HG03565 (cell line): Measurements from ENCODE around the gene KIAA0825.
"Not testable (repeated sequence)": the region's sequence is repeated elsewhere in the genome, so short reads cannot be mapped to it uniquely, and the experiment has no call there.

ENCODE experiments used
- ATAC-seq: cut with Tn5 transposase; IDR thresholded peaks from one replicate; pipeline ENCODE4 v1.9.1; 2021; ENCODE audit warnings: mild to moderate bottlenecking, moderate library complexity; ENCODE audit not compliant: unreplicated experiment

The KIAA0825 gene

DNA sequence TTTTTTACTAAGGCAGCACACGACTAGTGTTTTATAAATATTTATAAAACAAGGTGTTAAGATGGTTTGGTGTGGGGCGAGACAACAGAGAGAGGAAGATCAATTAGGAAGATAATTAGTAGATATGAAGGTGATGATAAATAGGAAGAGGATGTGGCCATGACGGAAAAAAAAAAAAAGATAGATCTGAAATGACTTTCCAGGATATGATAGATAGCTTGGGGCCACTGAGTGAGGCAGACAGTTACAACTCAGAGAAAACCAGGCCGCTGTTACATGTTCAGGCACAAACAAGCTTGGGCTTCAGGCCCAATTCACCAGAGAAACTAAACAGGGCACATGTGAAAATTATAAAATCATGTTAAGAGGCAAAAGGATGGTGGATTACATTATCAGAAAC lies 43.2 kb downstream of the KIAA0825 start:
- no peak for ATAC-seq

DNA sequence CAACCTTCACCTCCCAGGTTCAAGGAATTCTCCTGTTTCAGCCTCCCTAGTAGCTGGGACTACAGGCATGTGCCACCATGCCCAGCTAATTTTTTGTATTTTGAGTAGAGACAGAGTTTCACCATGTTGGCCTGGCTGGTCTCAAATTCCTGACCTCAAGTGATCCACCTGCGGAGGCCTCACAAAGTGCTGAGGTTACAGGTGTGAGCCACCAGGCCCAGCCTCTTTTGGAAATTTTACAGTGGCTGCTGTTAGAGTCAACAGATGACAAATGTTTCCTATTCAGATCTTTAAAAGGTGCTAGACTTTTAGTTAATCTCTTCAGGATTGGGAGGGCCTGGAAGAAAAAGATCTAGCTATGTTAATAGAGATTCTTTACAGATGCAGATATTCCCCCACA lies 45.1 kb downstream of the KIAA0825 start:
- ATAC-seq, result not testable (repeated sequence)

DNA sequence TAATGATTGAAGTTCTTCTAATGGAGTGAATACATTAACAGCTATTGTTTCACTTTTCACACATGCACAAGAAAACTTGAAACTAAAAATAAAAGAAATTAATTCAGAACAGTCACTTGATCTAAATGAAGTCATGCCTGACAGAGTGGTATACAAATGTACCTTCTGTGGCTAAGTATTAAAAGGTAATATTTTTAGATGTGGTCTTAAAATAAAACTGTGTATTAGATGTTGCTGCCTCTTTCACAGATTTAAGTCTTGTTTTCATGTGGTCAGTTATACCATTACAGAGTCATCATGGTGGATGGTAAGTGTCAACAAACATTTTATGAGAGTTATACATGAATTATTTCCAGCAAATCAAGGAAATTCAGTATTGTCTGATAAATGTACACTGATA lies 47.0 kb downstream of the KIAA0825 start:
- ATAC-seq, result no peak

DNA sequence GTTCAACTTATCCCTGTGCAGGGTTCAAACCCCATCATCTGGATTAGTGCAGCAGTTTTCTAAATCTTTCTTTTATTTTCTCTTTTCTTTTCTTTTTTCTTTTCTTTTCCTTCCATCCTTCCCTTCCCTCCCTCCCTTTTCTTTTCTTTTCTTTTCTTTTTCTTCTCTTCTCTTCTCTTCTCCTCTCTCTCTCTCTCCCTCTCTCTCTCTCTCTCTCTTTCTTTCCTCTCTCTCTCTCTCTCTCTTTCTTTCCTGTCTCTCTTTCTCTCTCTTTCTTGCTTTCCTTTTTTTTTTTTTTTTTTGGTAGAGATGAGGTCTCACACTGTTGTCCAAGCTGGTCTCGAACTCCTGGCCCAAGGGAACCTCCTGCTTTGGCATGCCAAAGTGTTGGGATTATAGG lies 53.6 kb downstream of the KIAA0825 start:
- no peak for ATAC-seq

DNA sequence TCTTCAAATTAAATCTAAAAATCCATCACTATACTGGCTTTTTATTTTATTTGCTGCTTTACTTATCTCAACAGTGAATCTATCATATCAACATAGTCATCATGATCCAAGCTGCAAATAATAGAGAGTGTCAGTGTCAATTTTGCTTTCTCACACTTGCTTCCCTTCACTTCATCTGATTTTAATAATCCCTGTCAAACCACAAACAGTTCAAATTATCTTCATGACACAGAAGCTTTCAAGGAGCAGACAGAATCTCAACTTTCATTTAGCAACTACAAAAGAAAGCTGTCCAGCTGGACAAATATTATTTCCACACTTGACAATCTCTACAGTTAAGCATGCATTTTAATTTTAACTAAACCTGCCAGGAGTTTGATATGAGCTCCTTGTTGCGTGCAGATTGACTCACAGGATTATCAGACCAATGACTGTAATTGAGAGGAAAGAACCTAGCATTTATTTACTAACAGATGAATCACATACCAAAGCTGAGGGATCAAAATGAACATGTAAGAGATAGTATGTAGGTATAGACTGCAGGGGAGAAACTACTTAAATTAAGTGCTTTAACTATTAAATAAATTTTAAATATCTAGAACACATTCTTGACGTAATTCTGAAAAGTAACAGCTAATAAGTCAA lies 56.0 kb downstream of the KIAA0825 start:
- no peak for ATAC-seq

DNA sequence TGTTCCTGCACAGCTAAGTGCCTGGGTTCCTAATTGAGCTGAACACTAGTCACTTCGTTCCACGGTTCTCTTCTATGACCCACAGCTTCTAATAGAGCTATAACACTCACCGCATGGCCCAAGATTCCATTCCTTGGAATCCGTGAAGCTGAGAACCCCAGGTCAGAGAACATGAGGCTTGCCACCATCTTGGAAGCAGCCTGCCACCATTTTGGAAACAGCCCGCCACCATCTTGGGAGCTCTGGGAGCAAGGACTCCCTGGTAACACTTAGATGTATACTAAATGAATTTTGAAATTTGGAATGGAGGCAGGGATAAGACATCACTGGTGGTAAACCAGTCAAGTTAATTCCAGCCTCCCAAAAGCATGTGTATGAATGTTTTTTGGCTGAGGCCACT lies 60.4 kb downstream of the KIAA0825 start:
- ATAC-seq, result no peak

DNA sequence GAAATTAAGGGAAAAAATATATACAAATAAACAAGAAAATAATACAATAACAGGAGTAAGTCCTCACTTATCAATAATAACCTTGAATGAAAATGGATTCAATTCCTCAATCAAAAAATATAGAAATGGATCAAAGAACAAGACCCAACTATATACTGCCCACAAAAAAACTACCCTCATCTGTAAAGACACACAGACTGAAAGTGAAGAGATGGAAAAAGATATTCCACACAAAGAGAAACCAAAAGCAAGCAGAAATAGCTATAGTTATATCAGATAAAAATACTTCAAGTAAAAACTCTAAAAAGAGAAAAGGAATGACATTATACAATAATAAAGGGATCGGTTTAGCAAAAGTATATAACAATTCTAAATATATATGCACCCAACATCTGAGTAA lies 66.5 kb downstream of the KIAA0825 start:
- ATAC-seq, result peak; percentile 56

DNA sequence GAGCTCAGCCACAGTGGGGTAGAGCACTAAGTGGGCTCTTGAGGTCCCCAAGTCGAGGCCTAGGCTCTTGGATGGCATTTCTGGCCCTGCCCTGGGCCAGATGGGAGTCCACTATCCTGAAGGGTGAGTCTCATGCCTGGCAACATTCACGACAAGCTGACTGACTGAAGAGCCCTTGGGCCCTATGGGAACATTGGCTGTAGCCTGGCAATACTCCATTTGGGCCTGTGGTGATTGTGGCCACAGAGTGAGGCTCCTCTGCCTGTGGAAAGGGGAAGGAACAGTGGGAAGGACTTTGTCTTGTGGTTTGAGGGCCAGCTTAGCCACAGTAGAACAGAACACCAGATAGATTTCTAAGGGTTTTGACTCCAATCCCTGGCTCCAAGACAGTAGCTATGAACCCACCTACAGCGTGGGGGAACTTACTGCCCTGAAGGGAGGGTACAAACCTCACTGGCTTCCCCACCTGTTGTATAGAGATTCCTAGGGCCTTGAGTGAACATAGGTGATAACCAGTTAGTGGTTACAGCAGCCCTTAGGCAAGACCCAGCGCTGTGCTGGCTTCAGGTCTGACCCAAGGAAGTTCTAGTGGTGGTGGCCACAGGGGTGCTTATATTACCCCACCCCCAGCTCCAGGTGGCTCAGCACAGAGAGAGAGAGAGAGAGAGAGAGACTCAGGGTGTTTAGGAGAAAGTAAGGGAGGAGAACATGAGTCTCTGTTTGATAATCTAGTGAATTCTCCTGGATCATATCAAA lies 72.4 kb downstream of the KIAA0825 start:
- no peak for ATAC-seq

DNA sequence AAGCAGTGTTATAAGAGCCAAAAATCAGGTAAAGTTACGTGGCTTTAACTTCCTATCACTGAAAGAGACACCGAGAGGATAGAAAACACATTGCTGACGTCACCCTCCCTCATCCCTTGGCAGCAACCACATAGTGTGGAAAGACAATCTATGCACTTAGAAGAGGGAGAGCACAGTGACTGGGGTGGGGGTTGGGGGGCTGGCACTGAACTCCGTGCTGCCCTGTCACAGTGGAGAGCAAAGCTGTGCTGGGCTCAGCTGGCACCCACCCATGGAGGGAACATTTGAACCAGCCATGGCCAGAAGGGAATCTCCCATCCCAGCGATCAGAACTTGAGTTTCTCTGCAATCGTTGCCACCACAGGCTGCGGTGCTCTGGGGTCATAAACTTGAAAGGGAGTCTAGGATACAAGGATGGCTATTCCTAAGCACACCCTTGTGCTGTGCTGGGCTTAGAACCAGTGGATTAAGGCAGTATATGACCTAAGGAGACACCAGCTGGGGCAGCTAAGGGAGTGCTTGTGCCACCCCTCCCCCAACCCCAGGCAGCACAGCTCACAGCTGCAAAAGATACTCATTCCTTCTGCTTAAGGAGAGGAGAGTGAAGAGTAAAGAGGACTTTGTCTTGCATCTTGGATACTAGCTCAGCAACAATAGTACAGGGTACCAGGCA lies 73.4 kb downstream of the KIAA0825 start:
- no peak for ATAC-seq

DNA sequence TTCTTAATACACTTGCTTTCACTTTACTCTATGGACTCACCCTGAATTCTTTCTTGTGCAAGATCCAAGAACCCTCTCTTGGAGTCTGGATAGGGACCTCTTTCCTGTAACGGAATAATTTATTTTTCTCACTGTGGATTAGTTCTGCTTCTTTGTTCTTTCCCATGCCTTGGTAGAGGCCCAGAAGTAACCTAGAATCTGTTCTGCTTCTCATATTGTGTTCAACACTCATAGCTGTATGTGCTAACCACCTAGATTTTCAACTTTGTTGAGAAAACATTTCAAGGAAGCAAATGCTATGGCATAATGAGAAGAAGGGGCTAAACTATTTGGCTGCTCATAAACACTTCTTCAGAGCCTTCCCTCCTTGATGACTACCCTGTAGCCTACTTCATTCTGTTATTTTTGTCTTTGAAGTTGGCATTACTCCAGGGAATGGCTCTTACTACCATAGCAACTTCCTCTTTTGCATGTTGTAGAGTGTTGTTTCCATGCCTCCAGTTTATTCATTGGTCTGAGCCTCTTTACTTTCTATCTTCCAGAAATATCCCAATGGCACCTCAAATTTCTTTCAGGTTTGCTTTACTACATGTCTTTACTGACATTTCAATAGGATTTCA lies 74.3 kb downstream of the KIAA0825 start:
- ATAC-seq, result peak; percentile 87

DNA sequence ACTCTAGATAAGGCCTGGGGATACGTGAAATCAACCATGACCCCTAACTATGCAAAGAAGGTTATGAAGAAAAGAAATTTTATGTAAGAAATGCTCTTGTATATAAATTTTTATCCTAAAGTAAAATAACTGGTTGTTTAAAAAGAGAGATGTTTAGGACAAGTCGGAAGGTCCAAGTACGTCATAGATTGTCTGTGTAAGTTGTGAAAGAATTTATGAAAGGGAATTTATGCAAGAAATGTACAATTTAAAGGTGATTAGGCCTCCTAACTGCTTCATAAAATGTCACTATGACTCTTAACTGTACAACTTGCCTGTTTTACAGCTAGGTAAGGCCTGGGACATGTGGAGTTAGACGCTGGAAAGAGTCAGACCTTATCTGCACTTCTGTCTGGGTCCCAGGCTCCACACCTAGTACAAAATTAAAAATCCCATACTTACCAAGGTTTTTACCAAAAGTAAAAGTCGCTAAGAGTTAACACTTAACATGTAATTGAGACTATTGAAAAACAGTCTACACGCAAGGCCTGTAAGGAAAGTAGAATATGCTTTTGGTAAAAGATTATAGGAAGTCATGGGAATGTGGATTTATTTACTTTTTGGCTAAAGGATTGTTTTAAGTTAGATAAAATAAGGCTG lies 77.4 kb downstream of the KIAA0825 start:
- ATAC-seq, result no peak

DNA sequence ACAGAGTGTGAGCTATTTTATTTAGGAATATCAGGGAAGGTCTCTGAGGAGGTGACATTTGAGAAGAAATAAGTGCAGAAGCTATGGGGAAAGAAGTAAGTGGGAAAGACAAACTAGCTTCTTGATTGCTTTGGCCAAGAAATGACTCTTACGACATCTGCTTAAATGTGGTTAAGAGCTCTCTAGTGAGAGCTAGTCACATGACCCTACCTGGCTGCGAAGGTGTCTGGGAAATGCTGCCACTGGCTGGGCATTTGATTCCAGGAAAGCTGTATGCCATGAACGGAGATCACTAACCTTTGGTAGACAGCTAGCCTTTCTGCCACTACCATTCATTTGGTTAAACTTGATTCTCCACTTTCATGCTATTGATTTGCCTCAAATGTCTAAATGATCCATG lies 80.1 kb downstream of the KIAA0825 start:
- no peak for ATAC-seq

DNA sequence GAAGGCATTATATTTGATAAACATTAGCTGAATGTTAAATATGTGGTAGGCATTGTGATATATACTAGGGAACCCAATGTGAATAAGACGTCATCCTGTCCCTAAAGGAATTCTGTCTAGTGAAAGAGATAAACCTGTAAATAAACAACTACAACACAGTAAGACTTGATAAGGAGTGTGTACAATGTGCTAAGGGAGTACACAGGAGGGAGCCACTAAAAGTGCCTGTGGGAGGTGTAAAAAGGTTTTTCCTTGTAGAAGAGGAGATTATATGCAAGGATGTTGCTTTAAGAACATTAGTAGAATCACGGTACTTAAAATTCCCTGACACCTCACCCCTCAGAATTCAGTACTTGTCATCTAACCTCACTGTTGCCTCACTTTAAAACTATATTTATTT lies 91.7 kb downstream of the KIAA0825 start:
- ATAC-seq, result no peak

DNA sequence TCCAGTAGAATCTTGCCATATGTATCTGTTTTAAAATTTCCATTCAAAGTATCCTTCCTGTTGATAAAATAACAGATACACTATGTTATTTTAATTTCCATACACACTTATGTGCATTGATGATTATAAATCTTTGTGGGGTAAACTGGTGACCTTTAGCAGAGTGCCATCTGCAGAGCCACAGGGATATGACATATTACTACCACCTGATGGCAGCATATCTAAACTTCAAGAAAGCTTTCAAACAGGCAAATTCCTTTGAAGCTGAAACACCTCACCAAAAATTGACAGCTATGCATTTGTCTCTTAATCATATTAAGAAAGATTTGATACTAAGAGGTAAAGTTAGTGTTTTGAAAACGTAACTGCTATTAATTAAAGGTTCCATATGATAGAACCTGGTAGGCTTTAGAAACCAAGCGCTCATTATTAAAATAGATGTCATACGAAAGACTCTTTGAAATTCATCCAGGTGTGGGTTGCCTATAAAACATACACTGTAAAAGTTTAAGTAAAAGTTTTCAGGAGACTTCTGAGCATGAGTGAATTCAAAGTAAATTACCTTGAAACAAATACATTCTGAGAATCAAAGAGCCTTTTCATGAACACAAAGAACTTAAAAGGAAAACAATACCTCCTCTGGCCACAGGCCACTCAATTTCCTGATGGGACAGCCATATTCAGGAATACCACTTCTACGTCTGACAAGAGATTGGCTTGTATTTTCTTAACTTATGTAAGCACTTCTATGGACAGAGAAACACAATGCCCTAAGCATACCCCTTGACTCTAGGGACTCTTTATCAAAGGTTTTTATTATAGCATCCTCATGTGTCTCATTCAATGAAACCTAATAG lies 93.3 kb downstream of the KIAA0825 start:
- ATAC-seq, result peak; percentile 83

DNA sequence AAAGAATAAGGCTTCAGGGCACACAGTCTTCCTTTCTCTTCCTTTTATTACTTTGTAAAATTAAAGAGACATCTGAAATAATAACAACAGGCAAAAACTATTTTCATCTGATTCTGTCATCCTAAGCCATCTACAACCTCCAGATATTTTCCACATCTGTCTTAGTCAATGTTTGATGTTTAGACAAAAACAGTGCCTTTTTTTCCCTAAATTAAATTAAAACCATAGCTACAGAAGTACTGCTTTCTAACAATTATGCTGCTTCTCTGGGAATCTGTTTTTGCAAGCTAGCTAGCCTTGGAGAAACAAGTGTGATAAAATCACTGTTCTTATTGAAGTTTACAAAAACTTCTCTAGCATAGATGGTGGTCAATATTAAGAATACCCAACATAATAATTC lies 95.4 kb downstream of the KIAA0825 start:
- ATAC-seq, result no peak

DNA sequence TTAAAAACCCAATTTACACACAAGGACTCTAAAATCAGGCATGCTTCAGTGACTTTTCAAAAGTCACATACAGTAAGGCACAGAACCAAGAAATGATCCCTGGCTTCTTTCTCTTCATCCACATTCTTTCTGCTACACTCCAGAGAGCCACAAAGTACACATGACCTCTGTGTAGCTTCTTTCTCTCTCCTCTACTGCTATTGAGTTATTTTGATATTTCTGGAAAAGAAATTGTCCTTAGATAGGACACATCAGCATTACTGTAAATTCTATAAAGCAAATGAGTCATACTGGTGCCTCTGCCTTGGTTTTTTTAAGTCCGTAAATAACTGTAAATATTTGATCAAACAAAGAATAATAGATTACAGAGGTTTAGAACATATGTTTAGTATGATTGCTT lies 96.3 kb downstream of the KIAA0825 start:
- no peak for ATAC-seq

DNA sequence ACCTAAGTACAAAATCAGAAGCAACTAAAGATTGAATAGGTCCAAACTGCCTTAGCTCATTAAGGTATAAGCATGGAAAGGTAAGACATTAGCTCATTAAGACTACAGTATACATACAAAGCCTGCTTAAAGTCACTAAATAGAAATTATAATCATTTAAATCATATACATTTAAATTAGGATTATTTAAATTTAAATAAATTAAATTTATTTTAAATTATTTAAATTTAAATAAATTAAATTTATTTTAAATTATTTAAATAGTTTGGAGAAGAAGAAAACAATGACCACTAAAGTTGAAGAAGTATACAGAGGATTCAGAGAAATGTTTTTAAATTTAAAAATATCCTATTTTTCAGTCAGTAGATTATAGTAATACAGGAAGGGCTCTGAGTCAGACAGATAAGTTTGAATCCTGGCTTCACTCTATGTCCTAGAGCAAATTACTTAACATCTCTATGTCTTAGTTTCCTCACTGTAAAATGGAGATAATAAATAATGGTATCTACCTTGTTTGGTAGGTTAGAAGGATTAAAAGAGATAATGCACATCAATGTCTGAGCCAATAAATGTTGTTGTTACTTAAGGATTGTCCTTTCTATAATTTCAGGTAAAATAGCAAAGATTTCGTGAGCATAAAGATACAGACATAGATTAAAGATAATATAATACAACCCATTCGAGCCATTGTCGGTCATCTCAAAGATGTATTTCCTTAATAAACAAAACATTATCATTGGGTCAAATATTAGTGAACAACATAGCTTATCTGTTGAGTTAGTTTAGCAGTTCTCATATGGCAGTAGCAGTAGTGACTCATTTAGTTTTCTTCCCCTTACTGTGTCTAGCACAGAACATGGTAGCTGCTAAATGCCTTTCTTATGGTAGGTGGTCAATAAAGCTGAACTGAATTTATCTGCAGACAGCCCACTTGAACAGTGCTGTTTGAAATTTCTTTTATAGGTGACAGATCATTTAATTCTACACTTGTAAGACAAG lies 100.6 kb downstream of the KIAA0825 start:
- ATAC-seq, result no peak

DNA sequence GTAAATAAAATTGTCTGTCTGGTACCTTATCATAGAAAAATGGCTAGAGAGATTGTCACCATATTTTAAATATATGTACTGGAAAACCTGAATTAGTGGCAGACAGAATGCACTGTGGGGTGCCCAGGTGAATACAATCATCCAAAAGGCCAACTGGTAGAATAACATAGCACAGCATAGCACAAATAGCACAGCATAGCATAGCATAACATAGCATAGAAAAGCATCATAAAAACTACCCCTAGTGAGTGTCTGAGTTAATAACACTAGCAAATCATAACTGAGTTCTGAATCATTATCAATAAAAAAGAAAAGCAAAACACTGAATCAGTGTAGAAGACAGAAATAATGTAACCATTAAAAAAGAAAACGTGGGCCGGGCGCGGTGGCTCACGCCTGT lies 102.3 kb downstream of the KIAA0825 start:
- ATAC-seq, result no peak
